GM12875 (cell line): ENCODE results near the gene MAP1LC3A.

Experiments
- H3K4me3 ChIP-seq: one replicate; pipeline ENCODE4 v1.5.1; 2011; ENCODE audit warnings: low read depth, low read length, control low read depth
- CTCF ChIP-seq: IDR thresholded peaks from 2 replicates; pipeline ENCODE4 v1.5.1; 2011; ENCODE audit warnings: low read depth, mild to moderate bottlenecking, control low read depth, inconsistent platforms, low read length, moderate library complexity, borderline replicate concordance; ENCODE audit not compliant: insufficient read depth

MAP1LC3A gene

GRCh38 chr20:34549291-34549928 is 9.1 kb upstream of the MAP1LC3A start:
- TF ChIP-seq CTCF: no peak
- H3K4me3 ChIP-seq: no peak overlapping the region

- TF ChIP-seq CTCF: no peak
- no peak overlapping the region for H3K4me3 ChIP-seq
These were observed 8.6 kb upstream of the MAP1LC3A start for GRCh38 chr20:34549929-34550305.

GRCh38 chr20:34552569-34552968 is 5.9 kb upstream of the MAP1LC3A start:
- no peak for TF ChIP-seq CTCF
- no peak overlapping the region for H3K4me3 ChIP-seq

GRCh38 chr20:34553366-34553867 is 5.1 kb upstream of the MAP1LC3A start:
- no peak for TF ChIP-seq CTCF
- no peak overlapping the region for H3K4me3 ChIP-seq

- H3K4me3 ChIP-seq: peak overlapping the region; percentile 62
- TF ChIP-seq CTCF: no peak
These were observed 590 bp upstream of the MAP1LC3A start for GRCh38 chr20:34557936-34558319.

- H3K4me3 ChIP-seq: no peak overlapping the region
- no peak for TF ChIP-seq CTCF
These were observed 1.0 kb downstream of the MAP1LC3A start for GRCh38 chr20:34559311-34560140.

- no peak for TF ChIP-seq CTCF
- no peak overlapping the region for H3K4me3 ChIP-seq
These were observed 1.6 kb downstream of the MAP1LC3A start for GRCh38 chr20:34560141-34560523.
